GM23338 (cell line): ENCODE data around the gene IRF1. TPM values are rescaled to one million over a fixed set of nuclear protein-coding genes. Genes with fewer than 3 reads are reported as not detected.
"Not testable (repeated sequence)": the region's sequence is repeated elsewhere in the genome, so short reads cannot be mapped to it uniquely, and the experiment has no call there.

Experiments
- ATAC-seq: fragments of 200-7000 bp; cut with Tn5 transposase; 3 replicates; pipeline ENCODE4 v1.9.1; 2020
- DNase-seq: peaks from one replicate; pipeline ENCODE4 v3.0.0-alpha.2; 2015; ENCODE audit warnings: low spot score
- H2AFZ ChIP-seq: fragments of 200-600 bp; sonication (generic); 2 replicates; pipeline ENCODE4 v1.8.0; 2016; ENCODE audit warnings: antibody characterized with exemption, mild to moderate bottlenecking, moderate library complexity
- H3F3A ChIP-seq: fragments of 200-600 bp; sonication (generic); replicated peaks from 2 replicates; pipeline ENCODE4 v1.8.0; 2017; ENCODE audit warnings: antibody characterized with exemption, mixed run types, low read depth
- H3K27ac ChIP-seq: fragments of 200-600 bp; sonication (generic); 2 replicates; pipeline ENCODE4 v1.6.1; 2016; ENCODE audit warnings: low read depth
- H3K27me3 ChIP-seq: fragments of 200-600 bp; sonication (generic); 2 replicates; pipeline ENCODE4 v1.8.0; 2016; ENCODE audit warnings: mild to moderate bottlenecking, mixed run types, moderate library complexity; ENCODE audit not compliant: insufficient read depth
- H3K36me3 ChIP-seq: fragments of 200-600 bp; sonication (generic); 2 replicates; pipeline ENCODE4 v1.8.0; 2016; ENCODE audit warnings: mild to moderate bottlenecking; ENCODE audit not compliant: insufficient read depth
- H3K4me1 ChIP-seq: fragments of 200-600 bp; sonication (generic); 2 replicates; pipeline ENCODE4 v1.8.0; 2016; ENCODE audit warnings: mild to moderate bottlenecking, moderate library complexity; ENCODE audit not compliant: insufficient read depth
- H3K4me2 ChIP-seq: fragments of 200-600 bp; sonication (generic); 2 replicates; pipeline ENCODE4 v1.7.1; 2017; ENCODE audit warnings: mixed run types
- H3K4me3 ChIP-seq: fragments of 200-600 bp; sonication (generic); 2 replicates; pipeline ENCODE4 v1.6.1; 2016; ENCODE audit warnings: mixed run types
- H3K79me2 ChIP-seq: fragments of 200-600 bp; sonication (generic); replicated peaks from 2 replicates; pipeline ENCODE4 v1.8.0; 2017; ENCODE audit warnings: mild to moderate bottlenecking; ENCODE audit not compliant: insufficient read depth
- H3K9me2 ChIP-seq: fragments of 200-600 bp; sonication (generic); 2 replicates; pipeline ENCODE4 v1.8.0; 2017; ENCODE audit not compliant: insufficient read depth
- H4K20me1 ChIP-seq: fragments of 200-600 bp; sonication (generic); replicated peaks from 2 replicates; pipeline ENCODE4 v1.8.0; 2017; ENCODE audit warnings: mild to moderate bottlenecking; ENCODE audit not compliant: insufficient read depth
- H3K27ac Mint-ChIP-seq: 2 replicates; pipeline ENCODE4 v1.8.0; 2020; ENCODE audit warnings: inconsistent platforms, mild to moderate bottlenecking, moderate library complexity, mixed read lengths
- H3K27me3 Mint-ChIP-seq: 3 replicates; pipeline ENCODE4 v1.8.0; 2022; ENCODE audit warnings: low read depth, mild to moderate bottlenecking, moderate library complexity, mixed read lengths, inconsistent platforms; ENCODE audit not compliant: insufficient read depth, poor library complexity
- H3K36me3 Mint-ChIP-seq: 3 replicates; pipeline ENCODE4 v1.8.0; 2021; ENCODE audit warnings: low read depth, mild to moderate bottlenecking, inconsistent platforms, moderate library complexity, mixed read lengths
- H3K4me1 Mint-ChIP-seq: 3 replicates; pipeline ENCODE4 v1.8.0; 2020; ENCODE audit warnings: mild to moderate bottlenecking, inconsistent platforms, mixed read lengths
- H3K4me3 Mint-ChIP-seq: 3 replicates; pipeline ENCODE4 v1.8.0; 2021; ENCODE audit warnings: moderate library complexity, mild to moderate bottlenecking, inconsistent platforms, mixed read lengths
- H3K9me3 Mint-ChIP-seq: 3 replicates; pipeline ENCODE4 v1.8.0; 2020; ENCODE audit warnings: moderate library complexity, mild to moderate bottlenecking, inconsistent platforms, mixed read lengths
- EZH2 ChIP-seq: fragments of 200-600 bp; sonication (generic); IDR thresholded peaks from one replicate; pipeline ENCODE4 v1.8.0; 2017; ENCODE audit warnings: antibody characterized with exemption, mild to moderate bottlenecking, low read depth; ENCODE audit not compliant: unreplicated experiment
- NANOG ChIP-seq: IDR thresholded peaks from 2 replicates; pipeline ENCODE4 v1.6.1; 2016; ENCODE audit warnings: antibody characterized with exemption, borderline replicate concordance
- POLR2AphosphoS5 ChIP-seq: IDR thresholded peaks from 2 replicates; pipeline ENCODE4 v1.6.1; 2016; ENCODE audit warnings: antibody characterized with exemption, low read depth
- STAT1 ChIP-seq: IDR thresholded peaks from one replicate; pipeline ENCODE4 v1.6.1; 2016; ENCODE audit warnings: antibody characterized with exemption; ENCODE audit not compliant: unreplicated experiment
- ZNF331 ChIP-seq: fragments of 250-450 bp; sonication (Bioruptor Pico); IDR thresholded peaks from 2 replicates; pipeline ENCODE4 v1.5.0; 2020; ENCODE audit warnings: low read depth, mild to moderate bottlenecking, moderate library complexity
- polyA plus RNA-seq: library from polyadenylated mRNA; unstranded; fragments of >200 nt; fragmentation: Nextera tagmentation; extraction: Ambion mirVana; gene quantifications from 2 replicates; pipeline ENCODE4 v1.2.1, GENCODE V29; 2016
- total RNA-seq: library from RNA; depleted of rRNA; stranded (reverse); fragments of >200 nt; shearing (Covaris generic); gene quantifications from 2 replicates; pipeline ENCODE4 v1.2.3, GENCODE V29; 2014
- TF ChIP-seq, protein P1 (sequence below): fragments of 250-450 bp; sonication (Bioruptor Pico); IDR thresholded peaks from 2 replicates; pipeline ENCODE4 v1.5.0; 2020; ENCODE audit warnings: mild to moderate bottlenecking, moderate library complexity

Gene IRF1
- total and polyA plus RNA-seq, 2 experiments from 2014 or later = 6.9 to 8.6 TPM

DNA sequence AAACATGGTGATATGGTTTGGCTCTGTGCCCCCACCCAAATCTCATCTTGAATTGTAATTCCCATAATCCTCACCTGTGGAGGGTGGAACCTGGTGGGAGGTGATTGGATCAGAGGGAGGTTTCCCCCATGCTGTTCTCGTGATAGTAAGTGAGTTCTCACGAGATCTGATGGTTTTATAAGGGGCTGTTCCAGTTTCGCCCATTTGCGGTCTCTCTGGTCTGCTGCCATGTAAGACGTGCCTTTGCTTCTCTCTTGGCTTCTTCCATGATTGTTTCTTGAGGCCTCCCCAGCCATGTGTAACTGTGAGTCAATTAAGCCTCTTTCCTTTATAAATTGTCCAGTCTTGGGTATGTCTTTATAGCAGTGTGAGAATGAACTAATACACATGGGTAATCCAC, 34.3 kb upstream of the IRF1 start:
- not testable (repeated sequence) for H3K4me1 Mint-ChIP-seq, H3K4me1 ChIP-seq, H3F3A ChIP-seq, H2AFZ ChIP-seq, H3K9me2 ChIP-seq, H3K36me3 Mint-ChIP-seq, H3K27me3 ChIP-seq, H3K4me2 ChIP-seq, H3K79me2 ChIP-seq, H3K4me3 ChIP-seq, ATAC-seq, H4K20me1 ChIP-seq, H3K27ac ChIP-seq, DNase-seq, H3K4me3 Mint-ChIP-seq, H3K27ac Mint-ChIP-seq, H3K36me3 ChIP-seq
- Mint-ChIP-seq H3K27me3 (peaks cover 11% of the 10 kb centered on the region), H3K9me3 (peaks cover 12% of the 10 kb centered on the region; the same call in 2 of the 3 replicates)

- not testable (repeated sequence) for DNase-seq, H3K4me3 ChIP-seq, H3K36me3 ChIP-seq, ATAC-seq, H3K27me3 ChIP-seq, H3K79me2 ChIP-seq, H3K9me2 ChIP-seq, H3K4me1 ChIP-seq, H3F3A ChIP-seq, H3K4me2 ChIP-seq, H3K36me3 Mint-ChIP-seq, H3K27ac ChIP-seq, H4K20me1 ChIP-seq, H3K4me3 Mint-ChIP-seq, H2AFZ ChIP-seq, H3K27ac Mint-ChIP-seq, H3K4me1 Mint-ChIP-seq
- Mint-ChIP-seq H3K9me3 (peaks cover 12% of the 10 kb centered on the region; the same call in 2 of the 3 replicates), H3K27me3 (peaks cover 11% of the 10 kb centered on the region)
Observed at GRCh38 chr5:132522067-132522466, 31.5 kb upstream of the IRF1 start.

GRCh38 chr5:132513618-132514336, 23.2 kb upstream of the IRF1 start:
- not testable (repeated sequence) for H3F3A ChIP-seq, H2AFZ ChIP-seq, H3K4me2 ChIP-seq, H3K4me3 ChIP-seq, H3K4me1 Mint-ChIP-seq, H3K4me3 Mint-ChIP-seq, H4K20me1 ChIP-seq, H3K36me3 ChIP-seq, H3K27ac Mint-ChIP-seq, H3K79me2 ChIP-seq, H3K9me2 ChIP-seq, H3K4me1 ChIP-seq, H3K27me3 Mint-ChIP-seq, DNase-seq, H3K27me3 ChIP-seq, H3K27ac ChIP-seq, ATAC-seq
- H3K36me3 Mint-ChIP-seq = peaks cover 22% of the 10 kb centered on the region
- peaks cover 25% of the 10 kb centered on the region; the same call in 2 of the 3 replicates for H3K9me3 Mint-ChIP-seq

DNA sequence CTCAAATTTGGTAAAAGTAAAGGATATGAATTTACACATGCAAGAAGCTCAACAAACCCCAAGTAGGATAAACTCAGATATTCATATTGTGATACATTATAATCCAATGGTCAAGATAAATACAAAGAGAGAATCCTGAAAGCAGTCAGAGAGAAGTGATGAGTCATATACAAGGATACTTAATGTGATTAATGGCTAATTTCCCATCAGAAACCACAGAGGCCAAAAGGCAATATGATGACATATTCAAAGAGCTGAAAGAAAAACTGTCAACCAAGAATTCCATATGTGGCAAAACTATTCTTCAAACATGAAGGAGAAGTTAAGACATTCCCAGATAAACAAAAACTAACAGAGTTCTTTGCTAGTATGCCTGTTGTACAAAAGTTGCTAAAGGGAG, 19.5 kb upstream of the IRF1 start:
- Histone ChIP-seq H3K27me3 (no peaks in the 10 kb centered on the region), H3K79me2 (no peaks in the 10 kb centered on the region), H3K4me1 (no peaks in the 10 kb centered on the region), H2AFZ (no peak overlapping the region), H3K27ac (no peak overlapping the region), H3K36me3 (no peaks in the 10 kb centered on the region), H3K9me2 (no peaks in the 10 kb centered on the region), H3K4me3 (no peak overlapping the region), H3F3A (no peaks in the 10 kb centered on the region), H4K20me1 (no peaks in the 10 kb centered on the region), H3K4me2 (no peak overlapping the region)
- no peak for DNase-seq
- no peak overlapping the region for H3K4me3 Mint-ChIP-seq
- peaks cover 22% of the 10 kb centered on the region for H3K36me3 Mint-ChIP-seq
- H3K4me1 Mint-ChIP-seq = no peaks in the 10 kb centered on the region
- no peak for ATAC-seq
- no peak overlapping the region for H3K27ac Mint-ChIP-seq
- peaks cover 25% of the 10 kb centered on the region; the same call in 2 of the 3 replicates for H3K9me3 Mint-ChIP-seq
- H3K27me3 Mint-ChIP-seq = no peaks in the 10 kb centered on the region
- TF ChIP-seq ZNF331 (CRISPR knock-in tag) (no peak), STAT1 (no peak), EZH2 (no peak), NANOG (no peak), POLR2AphosphoS5 (no peak)
- TF ChIP-seq, protein P1, sequence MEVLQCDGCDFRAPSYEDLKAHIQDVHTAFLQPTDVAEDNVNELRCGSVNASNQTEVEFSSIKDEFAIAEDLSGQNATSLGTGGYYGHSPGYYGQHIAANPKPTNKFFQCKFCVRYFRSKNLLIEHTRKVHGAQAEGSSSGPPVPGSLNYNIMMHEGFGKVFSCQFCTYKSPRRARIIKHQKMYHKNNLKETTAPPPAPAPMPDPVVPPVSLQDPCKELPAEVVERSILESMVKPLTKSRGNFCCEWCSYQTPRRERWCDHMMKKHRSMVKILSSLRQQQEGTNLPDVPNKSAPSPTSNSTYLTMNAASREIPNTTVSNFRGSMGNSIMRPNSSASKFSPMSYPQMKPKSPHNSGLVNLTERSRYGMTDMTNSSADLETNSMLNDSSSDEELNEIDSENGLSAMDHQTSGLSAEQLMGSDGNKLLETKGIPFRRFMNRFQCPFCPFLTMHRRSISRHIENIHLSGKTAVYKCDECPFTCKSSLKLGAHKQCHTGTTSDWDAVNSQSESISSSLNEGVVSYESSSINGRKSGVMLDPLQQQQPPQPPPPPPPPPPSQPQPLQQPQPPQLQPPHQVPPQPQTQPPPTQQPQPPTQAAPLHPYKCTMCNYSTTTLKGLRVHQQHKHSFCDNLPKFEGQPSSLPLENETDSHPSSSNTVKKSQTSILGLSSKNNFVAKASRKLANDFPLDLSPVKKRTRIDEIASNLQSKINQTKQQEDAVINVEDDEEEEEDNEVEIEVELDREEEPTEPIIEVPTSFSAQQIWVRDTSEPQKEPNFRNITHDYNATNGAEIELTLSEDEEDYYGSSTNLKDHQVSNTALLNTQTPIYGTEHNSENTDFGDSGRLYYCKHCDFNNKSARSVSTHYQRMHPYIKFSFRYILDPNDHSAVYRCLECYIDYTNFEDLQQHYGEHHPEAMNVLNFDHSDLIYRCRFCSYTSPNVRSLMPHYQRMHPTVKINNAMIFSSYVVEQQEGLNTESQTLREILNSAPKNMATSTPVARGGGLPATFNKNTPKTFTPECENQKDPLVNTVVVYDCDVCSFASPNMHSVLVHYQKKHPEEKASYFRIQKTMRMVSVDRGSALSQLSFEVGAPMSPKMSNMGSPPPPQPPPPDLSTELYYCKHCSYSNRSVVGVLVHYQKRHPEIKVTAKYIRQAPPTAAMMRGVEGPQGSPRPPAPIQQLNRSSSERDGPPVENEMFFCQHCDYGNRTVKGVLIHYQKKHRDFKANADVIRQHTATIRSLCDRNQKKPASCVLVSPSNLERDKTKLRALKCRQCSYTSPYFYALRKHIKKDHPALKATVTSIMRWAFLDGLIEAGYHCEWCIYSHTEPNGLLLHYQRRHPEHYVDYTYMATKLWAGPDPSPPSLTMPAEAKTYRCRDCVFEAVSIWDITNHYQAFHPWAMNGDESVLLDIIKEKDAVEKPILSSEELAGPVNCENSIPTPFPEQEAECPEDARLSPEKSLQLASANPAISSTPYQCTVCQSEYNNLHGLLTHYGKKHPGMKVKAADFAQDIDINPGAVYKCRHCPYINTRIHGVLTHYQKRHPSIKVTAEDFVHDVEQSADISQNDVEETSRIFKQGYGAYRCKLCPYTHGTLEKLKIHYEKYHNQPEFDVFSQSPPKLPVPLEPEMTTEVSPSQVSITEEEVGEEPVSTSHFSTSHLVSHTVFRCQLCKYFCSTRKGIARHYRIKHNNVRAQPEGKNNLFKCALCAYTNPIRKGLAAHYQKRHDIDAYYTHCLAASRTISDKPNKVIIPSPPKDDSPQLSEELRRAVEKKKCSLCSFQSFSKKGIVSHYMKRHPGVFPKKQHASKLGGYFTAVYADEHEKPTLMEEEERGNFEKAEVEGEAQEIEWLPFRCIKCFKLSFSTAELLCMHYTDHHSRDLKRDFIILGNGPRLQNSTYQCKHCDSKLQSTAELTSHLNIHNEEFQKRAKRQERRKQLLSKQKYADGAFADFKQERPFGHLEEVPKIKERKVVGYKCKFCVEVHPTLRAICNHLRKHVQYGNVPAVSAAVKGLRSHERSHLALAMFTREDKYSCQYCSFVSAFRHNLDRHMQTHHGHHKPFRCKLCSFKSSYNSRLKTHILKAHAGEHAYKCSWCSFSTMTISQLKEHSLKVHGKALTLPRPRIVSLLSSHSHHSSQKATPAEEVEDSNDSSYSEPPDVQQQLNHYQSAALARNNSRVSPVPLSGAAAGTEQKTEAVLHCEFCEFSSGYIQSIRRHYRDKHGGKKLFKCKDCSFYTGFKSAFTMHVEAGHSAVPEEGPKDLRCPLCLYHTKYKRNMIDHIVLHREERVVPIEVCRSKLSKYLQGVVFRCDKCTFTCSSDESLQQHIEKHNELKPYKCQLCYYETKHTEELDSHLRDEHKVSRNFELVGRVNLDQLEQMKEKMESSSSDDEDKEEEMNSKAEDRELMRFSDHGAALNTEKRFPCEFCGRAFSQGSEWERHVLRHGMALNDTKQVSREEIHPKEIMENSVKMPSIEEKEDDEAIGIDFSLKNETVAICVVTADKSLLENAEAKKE (CRISPR knock-in tag) = no peak
